Measurements from ENCODE around the gene FAM174C. TPM values are rescaled to one million over a fixed set of nuclear protein-coding genes. Genes with fewer than 3 reads are reported as not detected.

Gene FAM174C
- polyA plus RNA-seq, 1 of the 3 experiments (the other 2 are of a cell fraction), result 78.0 TPM

DNA sequence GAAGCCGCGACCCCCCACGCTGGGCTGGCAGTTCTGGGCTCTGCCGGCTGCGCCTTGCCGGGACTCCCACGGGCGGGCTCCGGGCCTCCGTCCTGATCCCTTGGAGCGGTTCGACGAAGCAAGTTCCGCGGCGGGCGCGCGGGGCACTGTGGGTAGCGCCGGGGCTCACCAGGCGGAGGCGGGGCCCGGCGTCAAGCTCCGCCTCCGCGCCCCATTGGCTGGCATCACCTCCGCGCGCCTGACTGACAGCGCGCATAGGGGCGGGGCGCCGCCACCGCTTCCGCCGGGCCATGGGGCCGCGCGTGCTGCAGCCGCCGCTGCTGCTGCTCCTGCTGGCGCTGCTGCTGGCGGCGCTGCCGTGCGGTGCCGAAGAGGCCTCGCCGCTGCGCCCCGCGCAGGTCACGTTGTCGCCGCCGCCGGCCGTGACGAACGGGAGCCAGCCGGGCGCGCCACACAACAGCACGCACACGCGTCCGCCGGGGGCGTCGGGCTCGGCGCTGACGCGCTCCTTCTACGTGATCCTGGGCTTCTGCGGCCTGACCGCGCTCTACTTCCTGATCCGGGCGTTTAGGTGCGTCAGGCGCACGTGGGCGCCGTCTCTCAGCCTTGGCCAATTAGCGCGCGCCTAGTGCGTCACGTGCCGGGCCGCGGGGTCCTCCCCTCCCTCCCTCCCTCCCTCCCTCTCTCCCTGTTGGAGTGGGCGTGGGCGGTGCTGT lies at the start of gene FAM174C (continued):
- no peak for TF ChIP-seq SMC3 (IDR thresholded peaks at IDR 0.05; ENCODE audit: low read depth, low read length)
- TF ChIP-seq RXRA (IDR thresholded peaks at IDR 0.05; ENCODE audit: borderline replicate concordance, low read depth), result no peak
- no peak for TF ChIP-seq REST (IDR thresholded peaks at IDR 0.05; ENCODE audit: low read depth, low read length)
- TF ChIP-seq TEAD4 (IDR thresholded peaks at IDR 0.05; ENCODE audit: borderline replicate concordance, insufficient read depth), result no peak
- TF ChIP-seq, protein P1, sequence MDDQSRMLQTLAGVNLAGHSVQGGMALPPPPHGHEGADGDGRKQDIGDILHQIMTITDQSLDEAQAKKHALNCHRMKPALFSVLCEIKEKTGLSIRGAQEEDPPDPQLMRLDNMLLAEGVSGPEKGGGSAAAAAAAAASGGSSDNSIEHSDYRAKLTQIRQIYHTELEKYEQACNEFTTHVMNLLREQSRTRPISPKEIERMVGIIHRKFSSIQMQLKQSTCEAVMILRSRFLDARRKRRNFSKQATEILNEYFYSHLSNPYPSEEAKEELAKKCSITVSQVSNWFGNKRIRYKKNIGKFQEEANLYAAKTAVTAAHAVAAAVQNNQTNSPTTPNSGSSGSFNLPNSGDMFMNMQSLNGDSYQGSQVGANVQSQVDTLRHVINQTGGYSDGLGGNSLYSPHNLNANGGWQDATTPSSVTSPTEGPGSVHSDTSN (IDR thresholded peaks at IDR 0.05), result peak; percentile 97
- peak; percentile 24; the same call in 1 of the 2 replicates for TF ChIP-seq RFX5 (IDR thresholded peaks at IDR 0.05; ENCODE audit: low read length)

- Histone ChIP-seq H3K4me3 (ENCODE audit: low read depth in 2 of 2, low read length in 1 of 2) (no peak overlapping the region), H3K27ac (ENCODE audit: low read depth in 2 of 2, low read length in 1 of 2) (no peak overlapping the region), H2AFZ (ENCODE audit: low read depth) (no peak overlapping the region), H3K9me3 (no peaks in the 10 kb centered on the region), H3K79me2 (ENCODE audit: insufficient read depth) (peaks cover under 1% of the 10 kb centered on the region; the same call in 1 of the 2 replicates), H3K9me2 (no peaks in the 10 kb centered on the region), H3K4me2 (no peak overlapping the region), H3K9ac (no peak overlapping the region), H3K4me1 (ENCODE audit: control insufficient read depth in 1 of 2, insufficient read depth in 2 of 2, low read depth in 1 of 2, low read length in 1 of 2) (peaks cover 0 to 5% of the 10 kb centered on the region in 2 experiments; a peak in 1 of 4 replicates), H4K20me1 (ENCODE audit: insufficient read depth) (peaks cover 11% of the 10 kb centered on the region; the same call in 1 of the 2 replicates), H3K36me3 (replicated peaks in 1 of 2; ENCODE audit: control insufficient read depth in 1 of 2, insufficient read depth in 2 of 2, low read length in 1 of 2) (peaks cover 0 to 54% of the 10 kb centered on the region in 2 experiments), H3F3A (replicated peaks; ENCODE audit: insufficient read depth) (peaks cover under 1% of the 10 kb centered on the region), H3K27me3 (ENCODE audit: insufficient read depth) (no peaks in the 10 kb centered on the region)
- CTCF ChIA-PET, result interaction anchor here (0.7 to 2.2 kb wide), 8 partner anchors 10 to 196 kb away, joined by 3 to 12 read pairs (median 6); partner anchors contain the start of gene ATP5F1D
- no peak for DNase-seq
- no CpG with 5 or more reads among the region's 11 CpGs for WGBS (ENCODE audit: low lambda C conversion rate)
- POLR2A ChIA-PET, result interaction anchor here (1.1 to 1.7 kb wide), 2 partner anchors 10 to 43 kb away, joined by 4 to 6 read pairs; partner anchors contain the start of gene CIRBP
- TF ChIP-seq IRF3 (IDR thresholded peaks at IDR 0.05; ENCODE audit: low read depth, low read length) (no peak), EP300 (IDR thresholded peaks at IDR 0.05; ENCODE audit: borderline replicate concordance in 1 of 2, low read depth in 1 of 2, low read length in 1 of 2) (no peak), TEAD4 (IDR thresholded peaks at IDR 0.05; ENCODE audit: borderline replicate concordance, insufficient read depth) (no peak), TCF12 (IDR thresholded peaks at IDR 0.05) (no peak), ZBTB33 (IDR thresholded peaks at IDR 0.05; ENCODE audit: borderline replicate concordance, low read depth) (no peak)
- TF ChIP-seq, protein P1 (IDR thresholded peaks at IDR 0.05), result no peak
Measured at GRCh38 chr19:1226227-1226518, 49.2 kb upstream of the FAM174C start.

All from SK-N-SH (cell line).